NCI-H1092 treated with DMSO at 0.1 percent for 48 hours (cell line): ENCODE data around the gene TMEM132D.

Source experiments
- DNase-seq: peaks from one replicate; lab custom pipeline; 2025; lab: John Stamatoyannopoulos, UW

Gene TMEM132D

DNA sequence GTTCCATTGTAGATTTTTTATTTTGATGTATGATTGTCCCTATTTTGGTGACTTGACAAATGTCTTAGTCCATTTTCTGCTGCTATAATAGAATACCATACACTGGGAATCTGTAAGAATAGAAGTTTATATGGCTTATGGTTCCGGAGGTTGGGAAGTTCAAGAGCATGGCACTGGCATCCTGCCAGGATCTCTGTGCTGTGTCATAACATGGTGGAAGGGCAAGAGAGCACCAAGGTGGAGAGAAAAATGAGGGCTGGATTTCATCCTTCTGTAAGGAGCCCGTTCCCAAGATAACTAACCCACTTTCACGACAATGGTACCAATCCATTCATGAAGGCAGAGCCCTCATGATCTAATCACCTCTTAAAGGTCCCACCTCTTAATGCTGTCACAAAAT is 176.7 kb downstream of the TMEM132D start:
- no peak for DNase-seq

DNA sequence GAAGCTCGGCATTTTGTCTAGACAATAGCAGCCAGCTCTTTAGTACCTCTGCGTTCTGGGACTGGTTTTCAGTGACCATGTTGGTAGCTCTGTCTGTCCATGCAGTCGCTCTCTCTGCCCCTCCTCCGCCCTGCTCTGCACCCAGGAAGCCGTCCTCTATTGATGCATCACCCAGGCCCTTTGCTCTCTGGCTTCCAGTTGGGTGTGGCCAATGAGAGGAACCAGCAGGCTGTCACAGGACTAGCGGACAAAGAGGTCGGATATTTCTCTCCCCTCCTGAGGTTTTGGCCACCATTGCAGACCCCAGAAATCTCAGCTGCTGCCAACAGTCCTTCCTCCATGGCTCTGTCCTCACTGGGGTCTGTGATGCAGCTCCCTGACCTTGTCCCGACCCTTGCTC is 180.6 kb downstream of the TMEM132D start:
- DNase-seq = no peak

DNA sequence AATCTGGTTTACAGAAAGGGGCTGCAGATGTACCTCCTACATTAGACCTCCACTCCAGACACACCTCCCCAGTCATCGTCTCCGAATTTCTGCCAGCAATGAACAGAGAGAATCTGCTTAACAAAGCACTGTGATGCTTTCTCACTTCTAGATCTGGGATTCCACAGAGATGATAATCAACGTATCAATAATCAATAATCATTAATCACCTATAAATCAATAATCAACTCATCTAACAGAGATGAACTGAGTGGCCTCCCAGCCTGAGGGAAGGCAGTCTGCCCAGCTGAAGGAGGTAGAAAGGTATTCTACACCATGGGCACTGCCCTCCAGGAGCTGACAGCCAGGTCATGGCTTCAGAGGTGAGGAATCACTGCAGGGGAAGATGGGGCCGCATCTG is 183.2 kb downstream of the TMEM132D start:
- no peak for DNase-seq

DNA sequence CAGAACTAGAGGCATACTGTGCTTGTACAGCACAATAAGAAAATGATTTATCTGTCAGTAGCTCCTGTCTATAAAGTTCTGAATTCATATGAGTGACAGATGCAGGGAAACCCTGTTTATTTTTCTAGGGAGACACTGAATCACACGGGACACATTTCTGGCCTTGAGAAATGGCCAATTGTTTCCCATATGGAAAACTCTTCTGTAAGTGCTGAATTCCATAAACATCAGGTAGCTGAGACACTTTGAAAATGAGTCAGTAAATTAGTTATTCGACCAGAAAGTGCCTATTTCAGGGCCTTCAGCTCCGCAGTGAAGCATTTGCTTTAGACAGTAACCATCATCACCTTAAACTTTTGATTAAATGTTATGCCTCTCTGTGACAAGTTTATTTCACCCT is 184.4 kb downstream of the TMEM132D start:
- no peak for DNase-seq

DNA sequence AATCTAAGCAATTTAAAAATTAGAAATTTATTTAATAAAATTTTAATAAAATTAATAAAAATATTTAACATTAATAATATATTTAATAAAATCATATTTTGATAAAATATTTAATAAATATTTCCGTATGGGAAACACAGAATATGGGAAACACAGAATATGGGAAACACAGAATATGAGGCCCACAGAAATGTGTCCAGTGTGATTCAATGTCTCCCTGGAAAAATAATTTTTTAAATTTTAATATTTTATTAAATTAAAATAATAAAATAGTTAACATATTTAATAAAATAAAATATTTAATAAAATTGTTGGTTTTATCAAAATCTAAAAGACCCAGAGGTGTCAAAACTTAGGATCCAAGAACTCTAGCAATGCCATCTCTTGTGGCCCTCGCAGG is 186.4 kb downstream of the TMEM132D start:
- no peak for DNase-seq

DNA sequence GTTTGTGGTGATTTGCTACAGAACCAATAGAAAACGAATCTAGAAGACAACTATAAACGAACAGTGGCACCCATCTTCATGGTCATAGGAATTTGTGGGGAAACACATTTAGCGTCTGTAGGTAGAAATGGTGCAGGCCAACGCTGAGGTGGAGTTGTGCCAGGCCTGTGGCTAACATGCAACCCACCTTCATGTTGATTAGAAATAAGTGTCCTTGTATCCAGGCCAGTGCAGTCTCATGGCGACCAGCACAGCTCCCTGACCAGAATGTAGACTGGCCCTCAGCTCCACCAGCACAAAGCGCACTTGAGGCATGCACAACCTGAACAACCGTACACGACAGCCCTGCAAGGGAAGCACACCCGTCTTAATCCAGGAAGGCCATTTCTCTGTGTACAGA is 187.0 kb downstream of the TMEM132D start:
- no peak for DNase-seq

DNA sequence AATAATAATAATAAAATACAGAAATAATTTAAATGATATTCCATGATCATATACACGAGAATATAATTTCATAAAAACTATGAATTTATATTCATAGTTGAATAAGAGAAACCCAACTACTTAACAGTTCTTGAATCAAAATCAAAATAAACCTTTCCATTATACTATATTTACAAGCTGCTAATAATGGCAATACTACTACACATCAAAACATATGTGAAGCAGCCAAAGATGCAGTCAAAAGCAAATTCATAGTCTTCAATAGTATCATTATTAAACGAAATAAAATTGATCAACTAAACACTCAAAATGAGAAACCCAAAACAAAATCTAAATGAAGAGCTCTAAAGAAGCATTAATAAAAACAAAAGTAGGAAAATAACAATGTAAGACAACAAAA is 197.1 kb downstream of the TMEM132D start:
- no peak for DNase-seq

DNA sequence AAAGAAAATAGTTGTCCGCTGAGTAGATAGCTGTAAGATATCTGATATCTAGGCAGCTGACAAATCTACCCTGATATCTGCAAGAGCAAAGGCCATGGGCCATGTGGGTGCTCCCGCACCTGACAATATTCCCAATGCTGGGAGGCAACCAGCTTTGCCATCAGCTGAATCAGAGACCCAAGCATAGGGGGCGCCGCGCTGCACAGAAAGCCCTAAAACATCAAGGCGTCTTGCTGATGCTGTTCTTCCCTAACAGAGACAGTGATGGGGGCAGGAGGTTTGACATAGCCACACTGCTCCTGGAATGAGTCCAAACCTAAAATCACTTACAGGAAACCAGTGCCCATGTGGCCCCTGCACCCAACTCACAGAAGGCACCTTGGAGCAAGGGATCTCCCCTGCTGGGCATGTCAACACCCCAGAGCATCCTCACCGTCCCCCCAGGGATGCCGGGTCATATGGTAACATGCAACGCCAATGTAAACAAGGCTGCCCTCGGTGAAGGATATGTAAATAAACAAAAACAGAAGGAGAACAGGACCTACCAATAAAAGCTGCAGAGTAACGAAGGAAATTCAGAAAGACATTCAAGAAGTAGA is 199.5 kb downstream of the TMEM132D start:
- no peak for DNase-seq

DNA sequence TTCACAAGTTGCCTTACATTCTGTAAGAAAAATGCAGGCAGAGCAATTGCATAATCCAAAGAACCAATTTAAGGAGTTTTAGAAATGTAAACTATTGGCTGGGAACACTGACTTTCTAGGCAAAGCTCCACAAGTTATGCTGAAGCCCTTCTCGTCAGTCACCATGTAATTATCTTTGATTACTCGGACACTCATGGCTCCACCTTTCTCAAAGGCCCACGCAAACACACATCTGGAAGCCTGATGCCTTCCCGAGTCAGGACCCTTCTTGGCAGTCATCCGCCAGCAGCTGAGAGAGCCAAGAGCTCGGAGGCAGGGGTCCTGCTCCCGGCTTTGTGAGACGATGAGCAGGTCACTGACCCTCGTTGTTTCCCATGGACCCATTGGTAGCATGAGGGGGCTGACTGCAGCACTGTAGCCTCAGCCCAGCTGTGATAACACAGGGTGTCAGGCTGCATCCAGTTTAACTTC is 202.2 kb downstream of the TMEM132D start:
- no peak for DNase-seq

DNA sequence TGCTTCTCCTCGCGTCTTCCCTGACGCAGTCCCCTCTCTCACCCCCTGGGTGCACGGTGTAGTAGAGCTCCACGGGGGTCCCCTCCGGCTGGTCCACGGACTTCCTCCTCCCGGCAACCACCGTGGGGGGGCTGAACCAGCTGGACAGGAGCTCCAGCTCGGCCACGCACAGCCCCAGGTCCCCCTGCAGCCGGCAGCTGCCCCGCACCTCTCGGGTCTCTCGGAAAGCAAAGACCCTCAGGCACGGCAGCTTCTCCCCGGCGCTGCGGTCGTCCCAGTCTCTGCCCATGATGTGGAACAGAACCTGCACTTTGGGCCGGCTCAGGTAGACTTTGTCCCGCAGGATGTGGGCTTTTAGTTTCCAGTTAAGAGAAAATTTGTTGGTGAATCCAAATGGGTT is 203.8 kb downstream of the TMEM132D start:
- no peak for DNase-seq

DNA sequence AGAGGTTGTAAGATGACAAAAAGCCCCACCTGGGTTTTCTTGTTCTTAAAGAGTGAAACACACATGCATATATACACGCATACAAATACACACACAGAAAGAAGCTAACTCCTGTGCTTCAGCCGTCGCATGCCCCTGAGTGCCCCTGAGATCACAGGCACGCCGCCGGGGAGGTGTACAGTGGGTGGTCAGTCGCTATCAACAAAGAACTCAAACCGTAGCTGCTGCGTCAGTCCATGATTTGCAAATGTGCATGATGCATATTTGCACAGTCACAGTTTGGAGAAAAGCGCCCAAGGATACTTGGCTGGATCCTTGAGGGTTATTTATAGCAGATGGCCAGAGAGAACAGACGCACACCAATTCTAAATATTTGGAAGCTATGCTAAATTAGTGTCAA is 206.9 kb downstream of the TMEM132D start:
- DNase-seq = no peak

DNA sequence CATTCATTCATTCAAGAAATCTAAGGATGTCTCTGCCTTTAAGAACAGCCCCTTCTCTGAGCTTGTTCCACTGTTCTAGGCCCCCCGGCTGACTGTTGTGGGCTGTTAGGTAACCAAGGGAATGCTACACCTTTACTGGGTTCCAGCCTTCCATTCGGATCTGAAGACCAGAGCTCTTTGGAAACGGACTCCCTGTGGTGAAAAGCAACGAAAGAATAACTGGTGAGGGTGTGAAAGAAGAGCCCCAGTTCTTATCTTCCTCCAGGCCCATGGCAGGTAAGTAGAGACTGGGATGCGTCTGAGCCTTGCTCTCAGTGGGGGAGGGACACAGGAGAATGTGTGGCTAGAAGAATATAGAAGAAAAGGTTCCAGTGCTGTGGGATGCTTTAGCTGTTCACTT is 207.4 kb downstream of the TMEM132D start:
- no peak for DNase-seq

DNA sequence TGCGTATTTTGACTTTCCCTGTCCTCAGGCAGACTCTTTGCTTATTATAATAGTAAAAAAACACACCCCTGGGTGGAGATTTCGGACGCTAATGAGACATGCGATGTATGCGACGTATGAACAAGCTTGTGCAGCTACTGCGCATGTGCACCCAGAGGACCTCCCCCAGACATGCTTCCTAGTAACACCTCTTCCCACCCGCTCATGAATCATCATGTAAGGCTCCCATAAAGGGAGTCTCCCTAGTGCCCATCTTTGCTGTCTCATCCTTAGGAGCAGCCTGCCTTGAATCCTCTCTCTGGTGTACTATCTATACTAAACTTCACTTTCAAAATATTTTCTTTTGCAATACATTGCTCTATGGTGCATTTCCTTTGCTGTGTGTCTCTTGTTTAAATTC is 210.1 kb downstream of the TMEM132D start:
- no peak for DNase-seq

DNA sequence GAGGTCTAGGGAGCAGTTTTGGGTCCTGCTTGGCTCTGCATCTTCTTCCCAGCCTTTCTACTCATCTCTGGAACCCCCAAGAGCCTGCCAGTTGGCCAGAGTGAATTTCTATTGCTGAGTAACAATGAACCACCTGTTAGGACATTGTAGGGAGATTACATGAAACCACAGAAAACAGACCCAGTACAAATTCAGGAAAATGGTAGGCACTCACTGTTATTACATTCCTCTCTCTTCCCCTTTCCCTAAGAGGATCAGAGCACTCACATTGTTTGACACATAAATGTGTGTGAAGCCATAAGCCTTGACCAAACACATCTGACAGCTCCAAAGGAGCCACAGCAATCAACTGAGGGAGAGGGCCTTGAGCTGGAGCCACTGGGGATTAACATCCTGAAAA is 216.1 kb downstream of the TMEM132D start:
- no peak for DNase-seq

DNA sequence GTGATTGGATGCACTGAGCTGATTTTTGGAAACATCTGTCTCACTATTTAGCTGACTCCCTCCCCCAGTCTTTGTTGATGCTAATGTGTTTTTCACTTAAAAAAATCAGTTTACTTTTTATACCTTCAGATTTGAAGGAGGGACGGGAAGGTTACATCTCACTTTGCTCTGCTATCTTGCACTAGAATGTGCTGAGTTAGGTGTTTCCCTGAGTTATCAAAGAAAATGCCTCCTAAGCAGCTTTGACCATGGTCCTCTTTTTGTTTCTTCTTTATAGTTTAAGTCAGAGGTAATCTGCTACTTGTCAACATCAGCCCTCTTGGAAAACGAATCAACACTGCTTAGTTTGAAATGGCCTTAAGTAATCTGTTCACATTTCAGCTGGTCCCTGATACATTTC is 222.0 kb downstream of the TMEM132D start:
- no peak for DNase-seq

DNA sequence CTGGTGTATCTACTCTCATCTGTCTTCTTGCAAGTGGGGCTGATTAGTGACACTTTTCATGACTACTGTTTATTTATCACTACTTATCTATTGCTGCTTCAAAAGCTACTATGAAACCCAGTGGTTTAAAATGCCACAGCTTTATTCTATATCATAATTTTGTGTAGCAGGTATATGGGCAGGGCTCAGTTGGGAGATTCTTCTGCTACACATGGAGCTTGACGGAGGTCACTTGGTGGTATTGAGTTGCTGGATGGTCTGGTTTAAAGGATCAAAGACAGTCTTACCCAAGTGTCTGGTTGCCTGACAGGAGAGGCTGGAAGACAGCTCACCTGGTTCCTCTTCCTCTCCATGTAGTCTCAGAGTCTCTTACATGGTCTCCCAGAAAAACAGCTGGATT is 222.7 kb downstream of the TMEM132D start:
- DNase-seq = no peak

DNA sequence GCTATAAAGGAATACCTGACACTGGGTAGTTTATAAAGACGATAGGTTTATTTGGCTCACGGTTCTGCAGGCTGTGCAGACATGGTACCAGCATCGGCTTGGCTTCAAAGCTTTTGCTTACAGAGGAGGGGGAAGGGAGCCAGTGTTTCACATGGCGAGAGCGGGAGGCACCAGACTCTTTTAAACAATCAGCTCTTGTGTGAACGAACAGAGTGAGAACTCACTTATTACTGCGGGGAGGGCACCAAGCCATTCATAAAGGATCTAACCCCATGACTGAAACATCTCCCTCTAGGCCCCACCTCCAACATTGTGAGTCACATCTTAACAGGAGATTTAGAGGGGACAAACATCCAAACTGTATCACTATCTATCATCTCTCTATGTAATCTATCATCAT is 227.4 kb downstream of the TMEM132D start:
- DNase-seq = no peak

DNA sequence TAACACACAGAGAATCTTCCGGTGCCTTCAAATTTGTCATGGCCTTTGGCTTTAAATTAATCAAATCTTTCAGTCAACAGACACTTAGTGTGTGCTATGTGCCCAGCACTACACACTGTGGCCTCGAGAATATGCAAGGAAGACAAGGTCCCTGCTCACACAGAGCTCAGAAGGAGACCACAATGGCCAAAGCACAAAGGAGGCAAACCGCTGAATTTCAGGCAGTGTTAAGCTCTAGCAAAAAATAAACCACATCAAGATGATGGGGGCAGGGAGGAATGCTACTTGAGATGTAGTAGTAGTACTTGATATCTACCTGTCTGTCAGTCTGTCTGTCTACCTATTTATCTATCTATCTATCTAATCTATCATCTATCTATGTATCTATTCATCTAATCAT is 227.9 kb downstream of the TMEM132D start:
- DNase-seq = no peak

DNA sequence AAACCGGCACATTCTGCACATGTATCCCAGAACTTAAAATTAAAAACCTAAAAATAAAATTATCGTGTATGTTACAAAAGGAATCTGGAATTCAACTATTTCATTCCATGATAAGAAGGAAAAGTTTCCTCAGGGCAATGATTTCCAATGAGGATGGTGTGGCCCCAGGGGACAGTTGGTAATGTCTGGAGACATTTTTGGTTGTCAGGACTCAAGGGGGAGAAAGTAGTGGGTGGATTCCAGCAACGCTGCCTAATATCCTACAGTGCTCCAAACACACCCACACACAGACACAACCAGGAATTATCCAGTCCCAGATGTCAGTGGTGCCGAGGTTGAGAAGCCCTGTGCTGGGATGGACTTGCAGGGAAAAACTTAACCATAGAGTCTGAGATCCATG is 228.3 kb downstream of the TMEM132D start:
- no peak for DNase-seq

DNA sequence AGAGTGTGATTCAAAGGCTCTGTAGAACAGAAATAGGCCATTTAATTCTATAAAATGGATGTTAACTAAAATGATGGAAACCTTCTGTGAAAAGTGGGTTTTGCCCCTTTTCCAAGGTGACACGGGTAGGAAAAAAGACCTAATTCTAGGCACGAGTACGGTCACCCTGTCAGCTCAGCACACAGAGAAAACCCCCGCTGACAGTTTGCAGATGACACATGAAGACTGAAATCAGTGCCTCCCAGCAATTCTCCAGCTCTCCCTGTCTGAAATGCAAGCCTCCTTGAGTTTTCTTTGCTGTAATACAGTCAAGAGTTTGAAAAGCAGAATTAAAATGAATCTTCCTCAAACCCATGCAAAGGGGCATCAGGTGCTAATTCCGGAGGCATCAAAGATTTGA is 230.0 kb downstream of the TMEM132D start:
- DNase-seq = no peak

DNA sequence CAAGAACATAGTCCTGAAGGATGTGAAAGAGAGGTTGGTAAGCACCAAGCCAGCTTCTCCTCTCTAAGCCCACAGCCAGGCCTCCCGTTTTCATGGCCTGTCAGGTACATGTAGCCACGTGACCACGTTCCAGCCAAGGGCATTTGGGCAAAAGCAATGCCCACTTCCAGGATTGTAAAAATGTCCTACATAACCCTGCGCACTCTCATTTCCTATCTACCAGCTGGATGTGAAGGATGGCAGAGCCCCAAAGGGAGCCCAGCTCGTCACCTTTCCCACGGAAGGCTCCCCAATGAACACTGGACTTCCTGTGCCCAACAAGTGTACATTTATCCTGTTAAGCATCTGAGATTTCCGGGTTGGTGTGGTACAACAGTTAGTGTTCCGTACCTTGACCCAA is 231.7 kb downstream of the TMEM132D start:
- DNase-seq = no peak

DNA sequence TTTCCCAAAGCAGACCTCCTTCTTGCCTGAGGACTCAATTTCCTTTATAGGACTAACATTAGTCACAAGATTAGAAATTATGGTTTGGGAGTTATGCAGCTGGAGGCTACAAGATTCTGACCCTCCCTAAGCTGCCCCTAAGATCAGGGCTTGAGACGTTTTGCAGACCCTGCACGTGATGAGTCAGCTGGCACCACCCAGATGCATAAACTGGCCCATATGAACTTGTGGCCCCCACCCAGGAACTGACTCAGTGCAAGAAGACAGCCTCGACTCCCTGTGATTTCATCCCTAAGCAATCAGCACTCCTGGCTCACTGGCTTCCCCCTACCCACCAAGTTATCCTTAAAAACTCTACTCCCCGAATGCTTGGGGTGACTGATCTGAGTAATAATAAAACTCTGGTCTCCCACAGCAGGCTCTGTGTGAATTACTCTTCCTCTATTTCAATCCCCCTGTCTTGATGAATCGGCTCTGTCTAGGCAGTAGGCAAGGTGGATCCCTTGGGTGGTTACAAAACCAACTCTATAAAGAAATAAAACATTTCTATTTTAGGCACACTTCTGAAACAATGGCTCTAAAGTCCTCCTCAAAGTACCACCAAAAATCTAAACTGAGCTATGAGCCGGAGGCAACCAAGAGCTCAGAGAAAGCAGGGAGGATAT is 233.4 kb downstream of the TMEM132D start:
- no peak for DNase-seq

DNA sequence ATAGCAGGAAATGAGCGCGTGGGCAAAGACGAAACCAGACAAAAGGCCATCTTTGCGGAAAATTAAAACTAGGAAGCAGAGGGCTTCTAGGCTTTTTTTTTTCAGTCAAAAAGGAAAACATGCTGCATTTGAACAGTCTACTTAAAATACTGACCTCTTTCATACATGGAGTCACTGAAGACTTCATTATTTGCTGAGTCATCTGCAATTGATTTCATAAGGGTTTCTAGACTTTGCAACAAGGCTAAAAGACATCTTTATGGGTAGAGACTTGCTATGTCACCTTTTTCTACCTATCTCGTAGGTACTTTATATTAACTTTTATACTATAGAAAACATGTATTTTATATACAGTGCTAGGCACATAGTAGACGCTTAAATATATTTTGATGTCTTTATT is 238.4 kb downstream of the TMEM132D start:
- no peak for DNase-seq

DNA sequence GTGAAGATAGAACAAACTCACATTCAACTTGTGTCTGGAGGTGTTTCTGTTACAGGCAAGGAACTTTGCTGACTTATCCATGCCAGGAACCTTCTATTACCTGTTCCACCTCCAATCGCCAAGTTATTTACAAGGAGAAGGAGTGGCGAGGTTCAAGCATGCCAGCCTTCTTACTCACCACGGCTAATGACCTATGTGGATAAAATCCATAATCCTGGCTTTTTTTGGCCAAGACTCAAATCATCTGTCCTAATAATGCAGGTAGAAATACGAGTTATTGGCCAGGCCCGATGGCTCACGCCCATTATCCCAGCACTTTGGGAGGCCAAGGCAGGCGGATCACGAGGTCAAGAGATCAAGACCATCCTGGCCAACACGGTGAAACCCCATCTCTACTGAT is 241.6 kb downstream of the TMEM132D start:
- no peak for DNase-seq
